Measurements from ENCODE around the gene NDUFA3.

The NDUFA3 gene

GRCh38 chr19:54155694-54156093 lies 53.0 kb downstream of the NDUFA3 start:
- H3K36me3 ChIP-seq (ENCODE audit: control insufficient read depth, insufficient read depth, low read length): peaks cover 67% of the 10 kb centered on the region
- H3K4me3 ChIP-seq (ENCODE audit: low read depth, low read length): no peak overlapping the region
- H3K9ac ChIP-seq (ENCODE audit: low read depth, low read length): no peak overlapping the region

GRCh38 chr19:54156490-54156889 lies 53.8 kb downstream of the NDUFA3 start:
- Histone ChIP-seq H3K9me3 (ENCODE audit: control insufficient read depth, insufficient read depth, low read length) (no peaks in the 10 kb centered on the region), H3K9ac (ENCODE audit: low read depth, low read length) (no peak overlapping the region), H3K27ac (ENCODE audit: low read depth, low read length) (no peak overlapping the region), H3K4me3 (ENCODE audit: low read depth, low read length) (no peak overlapping the region), H3K36me3 (ENCODE audit: control insufficient read depth, insufficient read depth, low read length) (peaks cover 61% of the 10 kb centered on the region), H3K4me1 (ENCODE audit: control insufficient read depth, insufficient read depth, low read length) (0 out of 2 replicates have a peak, but pooled peaks cover 7% of the 10 kb centered on the region), H3K27me3 (ENCODE audit: control insufficient read depth, insufficient read depth, low read length) (no peaks in the 10 kb centered on the region)

More at GRCh38 chr19:54155694-54156093, 53.0 kb downstream of the NDUFA3 start:
- Histone ChIP-seq H3K27me3 (ENCODE audit: control insufficient read depth, insufficient read depth, low read length) (no peaks in the 10 kb centered on the region), H3K9me3 (ENCODE audit: control insufficient read depth, insufficient read depth, low read length) (no peaks in the 10 kb centered on the region), H3K27ac (ENCODE audit: low read depth, low read length) (no peak overlapping the region), H3K4me1 (ENCODE audit: control insufficient read depth, insufficient read depth, low read length) (0 out of 2 replicates have a peak, but pooled peaks cover 4% of the 10 kb centered on the region)

GRCh38 chr19:54156953-54157352 lies 54.3 kb downstream of the NDUFA3 start:
- Histone ChIP-seq H3K36me3 (ENCODE audit: control insufficient read depth, insufficient read depth, low read length) (peaks cover 57% of the 10 kb centered on the region), H3K27ac (ENCODE audit: low read depth, low read length) (no peak overlapping the region), H3K4me1 (ENCODE audit: control insufficient read depth, insufficient read depth, low read length) (0 out of 2 replicates have a peak, but pooled peaks cover 9% of the 10 kb centered on the region), H3K27me3 (ENCODE audit: control insufficient read depth, insufficient read depth, low read length) (no peaks in the 10 kb centered on the region), H3K9me3 (ENCODE audit: control insufficient read depth, insufficient read depth, low read length) (no peaks in the 10 kb centered on the region), H3K9ac (ENCODE audit: low read depth, low read length) (no peak overlapping the region), H3K4me3 (ENCODE audit: low read depth, low read length) (no peak overlapping the region)
